Esophagus muscularis mucosa (tissue), 3 donors: ENCODE measurements around the gene FASTKD3.

Experiments used
- POLR2AphosphoS5 ChIP-seq, 2 donors: sonication (generic); formaldehyde crosslinking; IDR thresholded peaks; one replicate each; pipeline ENCODE4 v1.6.1; 2017; ENCODE audit warnings: antibody characterized with exemption in 2 of 2
- TF ChIP-seq, protein P1 (sequence below), 3 experiments: fragments of 200-600 bp in 2 of 3; fragments of 450-650 bp in 1 of 3; sonication (generic) in 2 of 3; IDR thresholded peaks; one replicate each; pipeline ENCODE4 v1.5.1; 2017 to 2019; ENCODE audit warnings: antibody characterized with exemption in 3 of 3, mild to moderate bottlenecking in 2 of 3, moderate library complexity in 1 of 3

DNA sequence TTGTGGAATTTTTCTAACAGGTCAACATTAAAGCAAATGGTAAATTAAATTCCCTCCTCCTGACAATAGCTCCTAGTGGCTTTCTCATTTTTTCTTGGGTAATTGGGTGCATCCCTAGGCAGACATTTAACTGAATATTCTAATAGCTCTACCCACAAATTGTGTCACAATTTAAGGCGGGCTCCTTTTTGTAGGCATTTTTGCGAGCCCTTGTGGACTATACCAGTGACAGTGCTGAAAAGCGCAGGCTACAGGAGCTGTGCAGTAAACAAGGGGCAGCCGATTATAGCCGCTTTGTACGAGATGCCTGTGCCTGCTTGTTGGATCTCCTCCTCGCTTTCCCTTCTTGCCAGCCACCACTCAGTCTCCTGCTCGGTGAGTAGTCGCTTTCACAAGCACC lies 20.1 kb upstream of the FASTKD3 start:
- TF ChIP-seq, protein P1, sequence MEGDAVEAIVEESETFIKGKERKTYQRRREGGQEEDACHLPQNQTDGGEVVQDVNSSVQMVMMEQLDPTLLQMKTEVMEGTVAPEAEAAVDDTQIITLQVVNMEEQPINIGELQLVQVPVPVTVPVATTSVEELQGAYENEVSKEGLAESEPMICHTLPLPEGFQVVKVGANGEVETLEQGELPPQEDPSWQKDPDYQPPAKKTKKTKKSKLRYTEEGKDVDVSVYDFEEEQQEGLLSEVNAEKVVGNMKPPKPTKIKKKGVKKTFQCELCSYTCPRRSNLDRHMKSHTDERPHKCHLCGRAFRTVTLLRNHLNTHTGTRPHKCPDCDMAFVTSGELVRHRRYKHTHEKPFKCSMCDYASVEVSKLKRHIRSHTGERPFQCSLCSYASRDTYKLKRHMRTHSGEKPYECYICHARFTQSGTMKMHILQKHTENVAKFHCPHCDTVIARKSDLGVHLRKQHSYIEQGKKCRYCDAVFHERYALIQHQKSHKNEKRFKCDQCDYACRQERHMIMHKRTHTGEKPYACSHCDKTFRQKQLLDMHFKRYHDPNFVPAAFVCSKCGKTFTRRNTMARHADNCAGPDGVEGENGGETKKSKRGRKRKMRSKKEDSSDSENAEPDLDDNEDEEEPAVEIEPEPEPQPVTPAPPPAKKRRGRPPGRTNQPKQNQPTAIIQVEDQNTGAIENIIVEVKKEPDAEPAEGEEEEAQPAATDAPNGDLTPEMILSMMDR (IDR thresholded peaks at IDR 0.05): no peak
- TF ChIP-seq POLR2AphosphoS5 (IDR thresholded peaks at IDR 0.05): no peak
